ACHN (cell line): ENCODE measurements around the gene CMSS1.

Experiments used
- DNase-seq: peaks from one replicate; pipeline ENCODE4 v3.0.0-alpha.2; 2015
- in situ Hi-C: cut with HindIII; loops from 2 replicates; pipeline ENCODE4 v1.10.0; 2017; ENCODE audit warnings: low sequenced_read_pairs, low pct_ligation_motif_present, low pct_unique_long_range_greater_than_20kb

The CMSS1 gene

DNA sequence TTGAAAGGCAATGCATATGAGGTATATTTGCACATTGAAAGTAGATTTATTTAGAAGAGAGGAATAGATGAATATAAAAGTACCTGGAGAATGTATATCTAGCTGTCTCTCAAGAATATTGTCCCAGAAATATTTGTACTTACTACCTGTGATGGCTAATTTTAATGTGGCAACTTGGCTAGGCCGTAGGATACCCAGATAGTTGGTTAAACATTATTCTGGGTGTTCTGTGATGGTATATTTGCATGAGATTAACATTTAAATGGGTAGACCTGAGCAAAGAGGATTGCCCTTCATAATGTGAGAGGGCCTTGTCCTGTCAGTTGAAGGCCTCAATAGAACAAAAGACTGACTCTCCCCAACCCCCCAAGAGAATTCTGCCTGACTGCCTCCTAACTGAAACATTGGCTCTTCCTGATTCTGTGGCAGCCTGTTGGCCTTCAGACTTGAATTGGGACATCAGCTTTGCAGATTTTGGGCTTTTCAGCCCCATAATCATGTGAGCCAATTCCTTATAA, 366.0 kb downstream of the CMSS1 start:
- in situ Hi-C loops = no loop called here
- no peak for DNase-seq

GRCh38 chr3:100184948-100185570, 367.4 kb downstream of the CMSS1 start:
- in situ Hi-C loops = no loop called here
- DNase-seq = no peak

GRCh38 chr3:100185847-100186246, 368.2 kb downstream of the CMSS1 start:
- no peak for DNase-seq
- in situ Hi-C loops = no loop called here

- no peak for DNase-seq
- in situ Hi-C loops = no loop called here
Measured at GRCh38 chr3:100189444-100189964, 371.8 kb downstream of the CMSS1 start.

DNA sequence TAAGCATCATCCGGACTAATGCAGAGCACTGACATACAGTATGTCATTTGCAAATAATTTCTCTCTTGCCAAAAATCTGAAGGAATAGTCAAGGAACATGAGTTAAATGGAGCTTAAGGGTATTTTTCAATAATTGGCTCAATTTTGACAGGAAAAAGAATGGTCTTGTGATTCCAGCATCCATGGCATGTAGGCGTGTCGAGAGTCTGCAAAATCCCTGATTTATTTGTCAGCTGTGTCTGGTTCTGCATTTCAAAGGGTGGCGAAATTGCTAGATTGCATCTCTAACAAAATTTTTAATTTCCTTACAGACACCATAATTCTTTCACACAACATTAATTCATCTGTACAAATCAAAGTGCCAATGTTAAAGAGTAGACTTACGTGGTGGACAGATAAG, 377.7 kb downstream of the CMSS1 start:
- in situ Hi-C loops = no loop called here

GRCh38 chr3:100197876-100198275, 380.2 kb downstream of the CMSS1 start:
- no peak for DNase-seq
- in situ Hi-C loops = no loop called here

More for the DNA sequence above, 377.7 kb downstream of the CMSS1 start:
- no peak for DNase-seq

DNA sequence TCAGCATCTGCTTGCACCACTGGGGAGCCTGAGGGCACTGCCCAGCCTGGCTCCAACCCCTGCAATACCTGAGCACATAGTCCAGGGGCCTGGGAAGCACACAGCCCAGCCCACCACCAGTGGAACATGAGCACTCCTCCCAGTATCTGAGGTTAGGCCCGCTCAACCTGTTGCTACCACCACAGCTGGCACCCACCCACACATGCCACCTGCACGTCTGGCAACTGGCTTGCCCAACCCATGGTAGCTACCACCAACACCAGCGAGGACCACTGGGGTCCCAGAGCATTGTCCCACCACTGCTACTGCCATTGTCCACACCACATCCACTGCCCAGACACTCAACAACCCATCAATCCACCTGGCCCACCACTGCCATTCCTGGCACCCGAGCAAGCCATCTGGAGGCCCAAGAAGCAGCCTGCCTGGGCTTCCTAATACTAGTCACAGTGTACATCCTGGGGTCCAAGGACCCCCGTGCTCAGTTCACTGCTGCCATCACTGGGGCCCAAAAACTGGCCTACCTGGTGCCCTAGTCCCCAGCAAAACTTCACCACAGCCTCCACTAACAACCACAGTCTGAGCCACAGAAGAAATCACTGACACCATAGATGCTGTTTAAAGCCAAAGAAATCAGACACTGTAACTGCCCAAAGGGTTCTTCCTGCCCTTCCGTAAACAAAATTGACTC, 381.1 kb downstream of the CMSS1 start:
- in situ Hi-C loops = no loop called here
- DNase-seq = no peak

- no peak for DNase-seq
- in situ Hi-C loops = no loop called here
Measured at GRCh38 chr3:100205171-100205570, 387.5 kb downstream of the CMSS1 start.

- no peak for DNase-seq
- in situ Hi-C loops = no loop called here
Measured at GRCh38 chr3:100206687-100207086, 389.0 kb downstream of the CMSS1 start.

DNA sequence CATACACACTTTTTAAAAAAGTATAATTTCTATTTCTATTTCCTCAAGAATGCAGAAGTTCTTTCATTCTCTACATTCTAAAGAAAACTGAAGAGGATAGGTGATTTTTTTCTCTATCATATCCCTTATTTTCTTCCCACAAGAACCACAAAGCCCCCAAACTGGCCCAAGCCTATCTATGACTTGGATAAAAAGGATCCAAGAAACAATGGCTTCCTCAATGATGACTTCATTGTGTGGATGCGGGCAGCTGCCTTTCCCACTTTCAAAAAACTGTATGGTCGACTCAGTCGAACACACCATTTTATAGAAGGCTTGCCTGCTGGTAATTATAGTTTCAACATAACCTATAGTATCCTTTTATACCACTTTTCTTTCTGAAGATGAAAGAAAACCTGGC, 390.2 kb downstream of the CMSS1 start:
- no peak for DNase-seq
- in situ Hi-C loops = no loop called here

GRCh38 chr3:100209169-100209568, 391.5 kb downstream of the CMSS1 start:
- in situ Hi-C loops = no loop called here
- no peak for DNase-seq

GRCh38 chr3:100209948-100210771, 392.5 kb downstream of the CMSS1 start:
- no peak for DNase-seq
- in situ Hi-C loops = no loop called here

GRCh38 chr3:100210772-100211135, 393.1 kb downstream of the CMSS1 start:
- no peak for DNase-seq

GRCh38 chr3:100213891-100214573, 396.4 kb downstream of the CMSS1 start:
- in situ Hi-C loops = no loop called here
- DNase-seq = no peak

More at GRCh38 chr3:100210772-100211135, 393.1 kb downstream of the CMSS1 start:
- in situ Hi-C loops = no loop called here

DNA sequence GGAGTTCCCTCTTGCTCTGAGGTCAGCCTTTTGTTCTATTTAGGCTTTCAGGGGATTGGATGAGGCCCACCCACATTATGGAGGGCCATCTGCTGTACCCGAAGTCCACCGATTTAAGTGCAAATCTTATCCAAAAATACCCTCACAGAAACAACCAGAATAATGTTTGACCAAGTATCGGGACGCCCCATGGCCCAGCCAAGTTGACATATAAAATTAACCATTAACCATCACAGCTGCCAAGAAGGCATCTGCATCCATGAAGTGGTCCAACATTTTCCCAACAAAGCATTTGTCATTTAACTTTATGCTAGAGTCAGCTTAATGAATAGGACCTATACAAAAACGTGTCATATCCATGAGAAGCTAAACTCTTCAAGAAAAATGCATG, 396.9 kb downstream of the CMSS1 start:
- no peak for DNase-seq
- in situ Hi-C loops = no loop called here

- DNase-seq = no peak
- in situ Hi-C loops = no loop called here
Measured at GRCh38 chr3:100216713-100217112, 399.1 kb downstream of the CMSS1 start.

- in situ Hi-C loops = no loop called here
Measured at GRCh38 chr3:100221159-100221558, 403.5 kb downstream of the CMSS1 start.

DNA sequence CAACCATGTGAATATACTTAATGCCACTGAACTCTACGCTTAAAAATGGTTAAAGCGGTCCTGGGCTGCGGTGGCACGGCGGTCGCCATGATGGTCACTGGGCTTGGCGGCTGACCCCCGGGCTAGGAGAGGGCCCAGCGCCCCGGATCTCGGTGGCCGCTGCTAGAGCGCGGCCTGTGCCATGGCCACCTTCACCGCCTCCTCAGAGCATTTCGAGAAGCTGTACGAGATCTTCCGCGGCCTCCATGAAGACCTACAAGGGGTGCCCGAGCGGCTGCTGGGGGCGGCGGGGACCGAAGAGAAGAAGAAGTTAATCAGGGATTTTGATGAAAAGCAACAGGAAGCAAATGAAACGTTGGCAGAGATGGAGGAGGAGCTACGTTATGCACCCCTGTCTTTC, 407.5 kb downstream of the CMSS1 start:
- in situ Hi-C loops = no loop called here

More at GRCh38 chr3:100221159-100221558, 403.5 kb downstream of the CMSS1 start:
- DNase-seq = no peak

DNA sequence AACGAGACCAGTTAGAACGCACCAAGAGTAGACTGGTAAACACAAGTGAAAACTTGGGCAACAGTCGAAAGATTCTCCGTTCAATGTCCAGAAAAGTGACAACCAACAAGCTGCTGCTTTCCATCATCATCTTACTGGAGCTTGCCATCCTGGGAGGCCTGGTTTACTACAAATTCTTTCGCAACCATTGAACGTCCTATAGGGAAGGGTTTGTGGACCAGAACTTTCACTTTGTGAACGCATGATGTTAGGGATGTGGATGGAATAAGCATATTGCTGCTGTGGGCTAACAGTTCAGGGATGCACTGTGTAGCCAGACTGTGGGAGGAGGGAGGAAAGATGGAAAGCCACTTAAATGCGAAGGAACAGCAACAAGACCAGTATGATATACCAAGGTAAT, 408.2 kb downstream of the CMSS1 start:
- in situ Hi-C loops = no loop called here
- DNase-seq = no peak

More for the DNA sequence above, 407.5 kb downstream of the CMSS1 start:
- no peak for DNase-seq
